Activated naive CD4-positive, alpha-beta T cell treated with anti-CD3 and anti-CD28 coated beads, Interleukin-2, amount 50 U/mL, for 16 hours (primary cell): ENCODE data around the gene AKR1C4.
"Not testable (repeated sequence)": the region's sequence is repeated elsewhere in the genome, so short reads cannot be mapped to it uniquely, and the experiment has no call there.

Source experiments
- DNase-seq: peaks from one replicate; pipeline ENCODE4 v3.0.0-alpha.2; 2020

The AKR1C4 gene

DNA sequence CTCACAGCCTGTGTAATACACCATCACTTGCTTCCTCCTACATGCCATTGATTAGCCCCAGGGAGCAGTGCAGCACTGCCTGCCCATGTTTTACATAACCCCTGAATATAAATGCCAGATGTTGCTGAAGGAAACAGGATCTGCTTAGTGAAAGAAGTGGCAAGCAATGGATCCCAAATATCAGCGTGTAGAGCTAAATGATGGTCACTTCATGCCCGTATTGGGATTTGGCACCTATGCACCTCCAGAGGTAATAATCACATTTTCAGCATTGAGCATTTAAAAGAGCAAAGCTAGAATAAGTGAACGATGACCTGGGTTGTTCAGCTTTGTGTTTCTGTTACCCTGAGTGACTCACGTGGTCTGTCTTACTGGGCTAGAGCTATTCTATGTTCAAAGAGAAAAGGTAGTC, at the start of gene AKR1C4:
AKR1C4 (plus strand) TSS at position 136 of the 412 bp plus-strand sequence; CDS start at position 167, 31 bp downstream.
- DNase-seq, result no peak

DNA sequence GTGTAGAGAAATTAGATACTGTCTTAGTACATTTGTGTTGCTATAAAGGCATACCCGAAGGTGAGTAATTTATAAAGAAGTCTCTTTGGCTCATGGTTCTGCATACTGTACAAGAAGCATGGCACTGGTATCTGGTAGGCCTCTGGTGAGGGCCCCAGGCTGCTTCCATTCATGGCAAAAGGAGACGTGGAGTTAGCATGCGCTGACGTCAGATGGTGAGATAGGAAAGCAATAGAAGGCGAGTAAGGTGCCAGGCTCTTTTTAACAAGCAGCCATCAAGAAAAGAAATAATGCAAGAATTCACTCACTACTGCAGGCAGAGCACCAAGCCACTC, 49.8 kb upstream of the AKR1C4 start:
- DNase-seq, result no peak

DNA sequence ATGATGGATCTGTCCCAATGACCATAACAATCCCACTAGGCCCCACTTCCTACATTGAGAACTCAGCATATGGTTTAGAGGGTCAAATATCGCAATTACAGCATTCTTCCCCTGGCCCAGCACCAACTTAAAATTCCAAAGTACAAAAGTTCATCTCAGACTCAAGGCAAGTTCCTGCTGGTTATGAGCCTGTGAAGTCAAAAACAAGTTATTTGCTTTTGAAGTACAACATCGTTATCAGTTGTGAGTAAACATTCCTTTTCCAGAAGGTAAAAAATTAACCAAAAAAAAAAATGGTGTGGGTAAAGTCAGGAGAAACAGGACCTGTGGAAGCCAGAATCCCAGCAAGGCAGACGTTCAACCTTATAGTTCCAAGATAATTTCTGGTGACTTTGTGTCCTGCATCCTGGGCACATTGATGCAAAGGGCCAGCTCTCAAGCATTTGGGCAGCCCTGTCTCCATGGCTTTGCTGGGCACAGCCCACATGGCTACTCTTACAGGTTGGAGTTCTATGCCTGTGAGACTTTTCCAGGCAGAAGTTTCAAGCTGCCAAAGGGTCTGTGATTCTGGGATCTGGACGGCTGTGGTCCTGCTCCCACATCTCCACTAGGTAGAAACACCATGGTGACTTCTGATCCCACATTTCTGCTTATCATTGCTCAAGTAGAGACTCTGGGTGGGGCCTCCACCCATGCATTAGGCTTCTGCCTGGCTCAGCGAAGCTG, 49.2 kb upstream of the AKR1C4 start:
- DNase-seq, result no peak

DNA sequence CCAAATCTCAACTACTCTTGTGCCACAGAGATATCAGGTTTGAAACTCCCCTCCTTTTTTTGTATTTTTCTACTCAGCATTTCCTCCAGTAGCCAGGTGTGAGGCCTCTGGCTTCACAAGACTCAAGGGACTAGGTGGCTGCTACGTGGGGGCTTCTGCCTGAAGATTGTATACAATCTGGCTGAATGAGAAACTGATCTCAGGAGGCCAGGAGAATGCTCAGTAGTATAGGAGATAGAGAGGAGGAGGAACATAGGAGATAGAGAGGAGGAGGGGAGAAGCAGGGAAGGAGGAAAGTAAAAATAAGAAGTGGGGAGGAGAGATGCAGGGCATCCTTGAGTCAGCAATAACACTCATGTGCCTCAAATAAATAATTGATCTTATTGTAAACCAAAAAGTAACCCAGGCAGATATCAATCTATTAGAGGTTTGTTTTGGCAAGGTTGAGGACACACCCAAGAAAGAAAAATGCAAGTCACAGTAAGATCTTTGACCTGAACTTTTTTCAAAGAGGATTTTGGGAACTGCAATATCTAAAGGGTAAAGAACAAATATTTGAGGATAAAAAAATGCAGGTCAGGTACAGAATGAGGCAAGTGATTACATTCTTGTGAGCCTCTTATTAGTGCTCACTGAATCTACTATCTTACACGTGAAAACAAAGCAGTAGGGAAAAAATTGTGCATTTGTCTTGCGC, 48.5 kb upstream of the AKR1C4 start:
- no peak for DNase-seq

DNA sequence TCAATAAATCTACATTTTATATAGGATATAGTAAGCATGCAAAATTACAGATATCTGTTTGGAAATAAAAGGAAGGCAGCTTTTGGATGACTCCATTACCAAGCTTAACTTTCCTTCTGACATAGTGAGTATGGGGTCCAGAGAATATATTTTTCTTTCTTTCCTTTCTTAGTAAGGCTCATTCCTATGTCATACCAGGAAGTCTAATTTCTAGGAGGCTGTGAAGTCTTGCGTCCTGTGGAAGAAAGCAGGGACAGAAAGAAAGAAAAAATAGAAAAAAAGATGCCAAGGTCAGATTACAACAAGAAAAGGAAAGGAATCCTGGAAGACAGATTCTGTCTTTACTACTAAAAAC, 48.0 kb upstream of the AKR1C4 start:
- DNase-seq, result no peak

DNA sequence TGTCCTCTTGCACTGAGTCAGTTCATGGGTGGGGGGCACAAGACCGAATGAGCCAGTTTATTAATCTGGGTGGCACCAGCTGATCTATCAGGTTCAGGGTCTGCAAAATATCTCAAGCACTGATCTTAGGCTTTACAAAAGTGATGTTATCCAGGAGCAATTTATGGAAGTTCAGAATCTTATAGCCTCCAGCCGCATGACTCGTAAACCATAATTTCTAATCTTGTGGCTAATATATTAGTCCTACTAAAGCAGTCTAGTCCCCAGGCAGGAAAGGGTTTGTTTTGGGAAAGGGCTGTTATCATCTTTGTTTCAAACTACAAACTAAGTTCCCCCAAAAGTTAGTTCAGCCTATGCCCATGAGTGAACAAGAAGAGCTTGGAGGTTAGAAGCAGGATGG, 45.6 kb upstream of the AKR1C4 start:
- no peak for DNase-seq

DNA sequence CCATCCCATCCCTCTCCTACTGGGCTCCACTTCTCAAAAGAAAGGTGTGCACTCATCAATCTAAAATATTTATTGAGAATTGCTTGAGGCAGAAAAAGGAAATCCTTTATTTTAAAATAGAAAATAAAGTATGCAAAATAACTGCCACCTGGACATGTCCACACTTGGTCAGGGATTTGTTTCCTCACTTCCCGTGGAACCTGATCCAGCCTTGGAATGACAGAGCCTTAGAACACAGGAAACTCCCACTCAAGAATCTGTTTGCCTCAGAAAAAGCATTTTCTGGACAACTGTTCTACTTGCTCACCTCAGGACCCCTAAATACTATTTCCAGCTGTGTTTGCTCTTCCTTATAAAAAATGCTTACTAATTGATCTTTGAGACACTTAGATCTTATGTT, 40.7 kb upstream of the AKR1C4 start:
- no peak for DNase-seq

DNA sequence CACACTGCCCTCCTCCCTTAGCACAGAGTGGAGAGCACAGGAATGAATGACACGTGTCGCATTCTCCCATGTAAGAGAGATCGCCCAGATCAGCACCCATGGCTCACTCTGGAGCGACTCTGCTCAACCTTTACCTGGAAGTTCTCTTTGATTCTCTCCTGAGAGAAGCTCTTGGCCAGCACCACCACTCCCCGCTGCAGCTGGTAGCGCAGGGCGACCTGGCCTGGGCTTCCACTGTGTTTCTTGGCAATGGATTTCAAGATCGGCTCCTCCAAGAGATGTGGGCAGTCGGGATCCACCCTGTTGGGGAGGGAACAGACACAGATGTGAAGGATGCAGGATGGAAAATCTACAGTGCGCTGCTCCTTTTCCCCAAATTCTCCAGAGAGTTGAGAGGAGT, 39.1 kb upstream of the AKR1C4 start:
- DNase-seq, result no peak

DNA sequence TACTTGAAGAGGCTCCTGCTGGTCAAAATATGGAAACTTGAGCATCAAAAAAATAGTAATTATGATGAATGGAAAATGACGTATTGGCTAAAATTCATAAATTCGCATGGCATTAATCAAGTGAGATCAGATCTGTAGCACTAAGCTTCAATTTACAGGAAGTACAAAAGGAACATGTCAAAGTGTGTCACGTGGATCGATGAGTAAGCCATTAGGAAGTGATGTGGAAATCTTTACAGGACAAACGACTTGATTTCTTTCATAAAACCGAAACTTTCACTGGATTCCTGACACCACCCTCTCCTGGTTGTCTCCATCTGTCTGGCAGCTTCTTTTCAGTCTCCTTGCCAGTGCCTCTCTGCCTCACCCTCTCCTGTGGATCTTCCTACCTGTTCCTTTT, 37.5 kb upstream of the AKR1C4 start:
- DNase-seq, result no peak

DNA sequence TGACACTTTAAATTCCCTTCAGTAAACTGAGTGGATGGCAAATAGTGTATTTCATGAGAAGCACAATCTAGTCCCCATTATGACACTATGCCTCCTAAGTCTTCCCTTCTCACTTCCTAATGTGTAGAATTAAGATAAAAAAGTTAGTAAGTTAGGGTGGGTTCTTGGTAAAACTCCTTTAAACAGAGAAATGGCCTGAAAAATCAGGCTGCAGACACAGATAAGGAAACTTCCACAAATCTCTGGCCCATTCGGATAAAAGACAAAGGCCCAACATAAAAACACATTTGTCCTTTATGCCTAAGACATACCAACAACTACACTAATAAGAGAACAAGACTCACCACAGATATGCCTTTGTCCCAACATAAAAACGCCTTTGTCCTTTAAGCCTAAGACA, 33.1 kb upstream of the AKR1C4 start:
- DNase-seq, result no peak

DNA sequence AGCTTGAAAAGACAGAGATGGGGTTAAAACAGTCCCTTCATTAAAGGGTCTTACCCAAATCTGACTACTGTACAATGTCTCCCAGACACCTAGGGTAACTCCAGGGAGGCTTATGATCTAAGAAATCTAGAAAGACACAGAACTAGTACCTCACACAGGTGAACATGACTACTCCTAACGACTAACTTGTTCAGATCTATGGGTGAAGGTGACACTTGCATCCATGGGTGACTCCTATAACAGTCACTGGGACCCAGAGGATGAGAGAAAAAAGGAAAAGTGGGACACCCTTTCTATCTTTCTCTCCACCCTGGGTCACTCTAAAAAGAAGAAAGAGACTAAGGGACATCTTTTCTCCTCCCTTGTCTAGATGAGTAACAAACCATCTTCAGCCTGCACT, 30.9 kb upstream of the AKR1C4 start:
- DNase-seq, result no peak

DNA sequence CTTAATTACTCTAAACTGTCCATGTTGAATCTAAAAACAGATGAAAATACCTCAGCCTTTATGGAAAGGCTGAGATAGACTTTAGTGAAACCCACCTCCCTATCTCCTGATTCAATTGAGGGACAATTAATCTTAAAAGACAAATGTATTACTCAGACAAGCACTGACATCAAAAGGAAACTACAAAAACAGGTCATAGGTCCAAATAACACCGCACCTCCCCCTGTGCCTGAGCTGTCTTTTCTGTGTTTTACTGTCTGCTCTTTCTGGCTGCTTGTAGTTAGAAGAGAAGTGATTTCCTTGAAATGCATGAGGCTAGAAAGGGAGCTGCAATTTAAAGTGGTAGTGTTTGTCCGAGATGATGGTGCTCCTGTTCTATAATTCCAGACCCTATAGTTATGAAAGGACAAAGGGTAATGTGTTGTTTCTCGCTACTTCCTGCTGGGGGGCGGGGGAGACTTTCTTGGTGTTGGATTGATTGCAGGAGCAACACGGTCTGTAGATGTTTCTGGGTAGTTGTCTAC, 27.7 kb upstream of the AKR1C4 start:
- no peak for DNase-seq

DNA sequence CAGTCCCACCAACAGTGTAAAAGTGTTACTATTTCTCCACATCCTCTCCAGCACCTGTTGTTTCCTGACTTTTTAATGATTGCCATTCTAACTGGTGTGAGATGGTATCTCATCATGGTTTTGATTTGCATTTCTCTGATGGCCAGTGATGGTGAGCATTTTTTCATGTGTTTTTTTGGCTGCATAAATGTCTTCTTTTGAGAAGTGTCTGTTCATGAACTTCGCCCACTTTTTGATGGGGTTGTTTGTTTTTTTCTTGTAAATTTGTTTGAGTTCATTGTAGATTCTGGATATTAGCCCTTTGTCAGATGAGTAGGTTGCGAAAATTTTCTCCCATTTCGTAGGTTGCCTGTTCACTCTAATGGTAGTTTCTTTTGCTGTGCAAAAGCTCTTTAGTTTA, 21.1 kb upstream of the AKR1C4 start:
- DNase-seq, result not testable (repeated sequence)

DNA sequence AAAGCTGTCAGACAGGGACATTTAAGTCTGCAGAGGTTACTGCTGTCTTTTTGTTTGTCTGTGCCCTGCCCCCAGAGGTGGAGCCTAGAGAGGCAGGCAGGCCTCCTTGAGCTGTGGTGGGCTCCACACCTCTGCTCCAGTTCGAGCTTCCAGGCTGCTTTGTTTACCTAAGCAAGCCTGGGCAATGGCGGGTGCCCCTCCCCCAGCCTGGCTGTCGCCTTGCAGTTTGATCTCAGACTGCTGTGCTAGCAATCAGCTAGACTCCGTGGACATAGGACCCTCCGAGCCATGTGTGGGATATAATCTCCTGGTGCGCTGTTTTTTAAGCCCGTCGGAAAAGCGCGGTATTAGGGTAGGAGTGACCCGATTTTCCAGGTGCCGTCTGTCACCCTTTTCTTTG, 16.1 kb upstream of the AKR1C4 start:
- DNase-seq, result not testable (repeated sequence)

DNA sequence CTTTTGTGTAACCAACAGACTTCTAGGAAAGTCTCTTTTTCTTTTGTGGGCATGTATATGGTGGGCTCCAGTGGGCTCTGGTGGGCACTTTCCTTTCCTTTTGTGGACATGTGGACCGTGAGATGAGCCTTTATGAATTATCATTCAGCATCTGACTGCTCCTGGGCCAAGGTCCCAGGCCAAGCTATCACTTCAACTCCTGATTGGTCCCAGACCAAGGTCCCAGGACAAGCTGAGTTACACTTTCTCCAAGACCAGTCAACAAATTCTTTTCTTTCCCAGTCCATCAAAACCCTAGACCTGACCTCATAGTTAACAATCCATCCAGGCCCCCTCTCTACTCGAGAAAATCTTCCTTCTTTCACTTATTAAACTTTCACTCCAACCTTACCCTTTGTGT, 12.7 kb upstream of the AKR1C4 start:
- no peak for DNase-seq

DNA sequence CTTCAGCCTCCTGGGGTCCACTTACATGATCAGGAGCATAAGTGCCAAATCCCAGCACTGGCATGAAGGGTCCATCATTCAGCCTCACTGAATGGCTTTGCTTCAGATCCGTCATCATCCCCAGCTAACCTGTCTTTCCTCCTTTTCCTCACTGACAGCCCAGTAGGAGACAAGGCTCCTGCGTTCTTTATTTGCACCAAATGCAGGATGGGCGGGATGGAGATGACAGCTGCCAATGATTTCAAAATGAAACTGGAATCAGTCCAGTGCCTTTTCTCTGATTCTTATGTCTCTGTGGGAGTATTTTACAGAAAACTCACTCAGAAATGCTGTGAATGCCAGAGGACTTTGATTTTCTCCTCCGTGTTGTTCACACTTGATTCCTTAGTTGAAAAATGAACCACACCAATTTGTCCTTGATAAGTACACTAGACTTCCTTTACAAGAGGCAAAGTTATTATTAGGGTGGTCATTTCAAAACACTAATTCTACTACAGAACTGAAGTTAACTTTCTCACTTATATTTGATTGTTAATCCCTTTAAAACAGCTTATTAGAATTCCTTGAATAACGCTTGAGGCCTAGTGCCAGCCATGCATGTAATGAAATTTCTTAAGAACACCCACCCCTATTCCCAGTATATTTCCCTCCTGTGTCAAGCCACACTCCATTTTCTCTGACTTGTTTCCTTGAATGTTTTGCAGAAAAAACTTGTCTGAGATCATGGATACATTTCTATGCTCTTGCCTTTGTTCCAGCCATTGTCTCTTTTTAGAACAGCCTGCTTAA, 11.5 kb upstream of the AKR1C4 start, which contains the start of gene AKR1C8:
AKR1C8 (minus strand) TSS at position 164 of the 789 bp plus-strand sequence; CDS start at position 118, 46 bp downstream.
- no peak for DNase-seq

DNA sequence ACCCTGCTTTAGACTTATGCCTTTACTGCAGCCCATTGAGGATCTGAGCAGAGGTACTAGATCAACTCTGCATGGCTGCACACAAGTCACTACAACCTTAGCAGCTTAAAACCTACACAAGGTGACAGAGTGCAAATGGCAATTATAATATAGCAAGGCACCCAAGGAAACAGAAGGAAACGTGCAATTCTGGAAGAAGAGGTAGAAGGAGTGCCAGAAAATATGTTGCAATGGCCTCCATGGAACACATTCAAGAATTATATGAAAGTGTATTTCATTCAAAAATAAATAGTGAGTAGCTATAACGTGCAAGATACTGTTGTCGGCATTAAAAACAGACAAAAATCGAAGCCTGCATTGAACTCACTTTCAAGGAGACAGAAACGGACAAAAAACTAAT, 8.8 kb upstream of the AKR1C4 start:
- no peak for DNase-seq

DNA sequence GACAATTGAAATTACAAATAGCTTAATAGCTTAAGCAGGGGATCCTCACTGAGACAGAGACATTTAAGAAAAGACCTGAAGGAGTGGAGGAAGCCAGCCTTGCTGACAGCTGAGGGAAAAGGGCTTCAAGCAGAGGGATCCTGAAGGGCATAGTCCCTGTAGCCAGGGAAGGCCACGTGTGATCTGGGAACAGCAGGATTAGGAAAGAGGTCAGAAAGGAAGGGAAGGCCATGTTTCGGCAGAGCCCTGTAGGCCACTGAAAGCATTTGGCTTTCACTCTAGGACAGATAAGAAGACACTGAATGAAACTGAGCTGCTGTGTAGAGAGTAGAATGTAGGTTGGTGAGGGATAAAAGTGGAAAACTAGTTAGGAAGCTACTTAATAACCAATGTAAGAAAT, 8.3 kb upstream of the AKR1C4 start:
- no peak for DNase-seq

DNA sequence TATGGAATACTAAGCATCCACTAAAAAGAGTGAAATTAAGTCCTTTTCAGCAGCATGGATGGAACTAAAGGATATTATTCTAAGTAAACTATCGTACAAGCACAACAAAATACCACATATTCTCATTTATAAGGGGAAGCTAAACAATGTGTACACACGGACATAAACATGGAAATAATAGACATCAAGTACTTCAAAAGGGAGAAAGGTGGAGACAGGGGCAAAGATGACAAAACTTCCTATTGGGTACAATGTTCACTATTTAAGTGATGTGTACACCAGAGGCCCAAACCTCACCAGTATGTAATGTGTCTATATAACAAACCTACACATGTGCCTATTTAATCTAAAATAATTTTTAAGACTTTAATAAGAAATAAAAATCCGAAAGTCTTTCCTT, 2.2 kb upstream of the AKR1C4 start:
- no peak for DNase-seq

DNA sequence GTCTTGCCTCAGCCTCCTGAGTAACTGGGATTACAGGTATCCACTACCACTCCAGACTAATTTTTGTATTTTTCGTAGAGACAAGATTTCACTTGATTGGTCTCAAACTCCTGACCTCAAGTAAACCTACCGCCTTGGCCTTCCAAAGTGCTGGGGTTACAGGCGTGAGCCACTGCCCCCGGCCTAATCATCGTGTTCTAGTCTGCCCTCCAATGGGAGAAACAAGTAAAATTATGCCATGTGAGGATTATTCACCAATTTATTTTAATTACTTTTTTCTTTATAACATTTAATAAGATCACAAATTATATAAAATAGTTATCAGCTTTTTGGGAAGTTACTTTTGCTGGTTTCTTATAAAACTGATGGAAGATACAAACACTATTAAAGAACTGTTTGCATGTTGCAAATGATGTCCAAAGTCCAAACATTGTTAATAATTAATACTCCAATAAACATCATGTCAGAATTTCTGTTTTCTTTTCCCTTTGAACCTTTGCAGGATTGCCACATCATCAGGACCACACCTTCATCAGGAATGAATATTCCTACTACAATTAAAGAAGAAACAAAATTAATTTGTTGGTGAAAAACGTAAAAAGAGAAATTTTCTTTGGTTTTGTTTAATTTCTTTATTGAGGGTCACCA, 786 bp upstream of the AKR1C4 start:
- DNase-seq, result no peak

DNA sequence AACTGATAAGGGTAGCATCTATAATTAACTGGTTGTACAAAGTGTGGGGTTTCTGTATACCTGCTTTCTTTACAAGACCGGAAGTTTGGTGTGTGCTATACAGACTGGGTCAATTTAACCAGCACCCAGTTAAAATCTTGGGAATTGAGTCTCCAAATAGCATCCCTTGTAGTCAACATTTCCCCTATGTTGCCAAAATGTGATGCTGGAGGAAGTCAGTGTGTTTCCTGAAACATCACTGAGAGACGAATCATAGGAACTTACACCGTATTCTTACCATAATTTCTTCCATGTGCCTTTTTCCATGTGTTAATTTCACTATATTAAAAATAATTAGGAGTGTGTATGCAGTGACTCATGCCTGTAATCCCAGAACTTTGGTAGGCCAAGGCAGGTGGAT, 1.7 kb downstream of the AKR1C4 start:
- no peak for DNase-seq

DNA sequence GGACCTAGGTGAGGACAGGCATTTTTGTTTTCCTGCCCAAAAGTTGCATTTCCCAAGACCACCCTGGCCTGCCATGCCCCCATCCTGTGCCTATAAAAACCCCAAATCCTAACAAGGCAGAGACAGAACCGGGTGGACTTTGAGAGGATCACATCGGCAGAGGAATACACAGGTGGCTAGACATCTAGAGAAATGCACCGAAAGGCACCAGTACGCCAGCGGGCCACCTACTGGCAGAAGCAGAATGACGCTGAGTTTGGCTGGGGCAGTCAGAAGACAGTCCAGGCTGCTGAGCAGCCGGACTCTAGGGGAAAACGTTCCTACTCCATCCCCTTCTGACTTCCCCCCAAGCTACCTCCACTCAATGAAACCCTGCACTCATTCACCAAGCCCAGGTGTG, 2.8 kb downstream of the AKR1C4 start:
- DNase-seq, result no peak

DNA sequence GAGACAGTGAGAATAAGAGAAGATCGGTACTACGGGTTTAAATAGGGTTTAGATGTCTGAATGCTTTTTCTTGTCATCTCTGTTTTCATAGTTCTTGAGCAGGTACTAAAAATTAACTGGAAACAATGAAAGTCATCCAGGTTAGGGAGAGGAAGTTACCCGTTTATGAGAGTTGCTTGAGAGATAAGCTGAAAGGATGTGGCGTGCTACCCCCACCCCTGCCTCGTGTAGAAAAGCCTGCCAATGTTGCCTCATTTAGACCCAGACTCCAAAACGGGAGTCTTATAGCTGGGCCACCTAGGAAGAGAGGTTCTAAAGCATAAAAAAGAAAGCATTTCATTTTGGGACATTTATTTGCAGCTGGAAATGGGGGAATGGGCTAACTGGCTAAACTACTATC, 10.2 kb downstream of the AKR1C4 start:
- DNase-seq, result no peak
